Thoracic aorta (tissue), 2 donors: ENCODE measurements around the gene DGKE. TPM values are rescaled to one million over a fixed set of nuclear protein-coding genes. Genes with fewer than 3 reads are reported as not detected.

Experiments
- ATAC-seq: fragments of 150-250 bp; one replicate; pipeline ENCODE4 v1.8.0; 2017; ENCODE audit warnings: low read depth; ENCODE audit not compliant: insufficient number of reproducible peaks, low FRiP score
- DNase-seq: peaks from one replicate; pipeline ENCODE4 v3.0.0-alpha.2; 2020; ENCODE audit warnings: low spot score
- H3K27ac ChIP-seq, 2 donors: fragments of 200-600 bp; sonication (generic); 1 replicate in 1 of 2; 2 replicates in 1 of 2; pipeline ENCODE4 v1.5.1; 2016; ENCODE audit warnings: mild to moderate bottlenecking in 2 of 2, moderate library complexity in 2 of 2
- H3K27me3 ChIP-seq: fragments of 200-600 bp; sonication (generic); replicated peaks from 2 replicates; pipeline ENCODE4 v1.6.0; 2016; ENCODE audit warnings: mild to moderate bottlenecking; ENCODE audit not compliant: insufficient read depth
- H3K36me3 ChIP-seq: fragments of 200-600 bp; sonication (generic); one replicate; pipeline ENCODE4 v1.5.1; 2016
- H3K4me1 ChIP-seq, 2 donors: fragments of 200-600 bp; sonication (generic); 1 replicate in 1 of 2; 2 replicates in 1 of 2; pipeline versions ENCODE4 v1.5.1 to v1.6.0; 2016; ENCODE audit warnings: low read depth in 2 of 2, mild to moderate bottlenecking in 1 of 2; ENCODE audit not compliant: control insufficient read depth in 1 of 2
- H3K4me3 ChIP-seq: fragments of 200-600 bp; sonication (generic); 2 replicates; pipeline ENCODE4 v1.5.1; 2016; ENCODE audit warnings: mild to moderate bottlenecking
- H3K9me3 ChIP-seq: fragments of 200-600 bp; sonication (generic); 2 replicates; pipeline ENCODE4 v1.5.1; 2016
- CTCF ChIP-seq: fragments of 200-600 bp; sonication (generic); IDR thresholded peaks from one replicate; pipeline ENCODE4 v1.5.1; 2019; ENCODE audit warnings: antibody characterized with exemption
- total RNA-seq, 2 donors: library from RNA; depleted of rRNA; stranded (reverse); fragments of >200 nt; gene quantifications; one replicate each; pipeline versions ENCODE4 v1.1.0 to v1.2.3, GENCODE V29; 2016

Gene DGKE
- total RNA-seq, 2 donors from 2014 or later = 8.7 to 9.9 TPM

- Histone ChIP-seq H3K27me3 (no peaks in the 10 kb centered on the region), H3K36me3 (no peaks in the 10 kb centered on the region), H3K4me1 (no peaks in the 10 kb centered on the region), H3K4me3 (no peak overlapping the region), H3K27ac (no peak overlapping the region), H3K9me3 (no peaks in the 10 kb centered on the region)
- DNase-seq (no peak), ATAC-seq (no peak)
- no peak for TF ChIP-seq CTCF
These were observed 40.4 kb upstream of the DGKE start for GRCh38 chr17:56793531-56793930.

- ATAC-seq = no peak
- Histone ChIP-seq H3K27me3 (no peaks in the 10 kb centered on the region), H3K9me3 (no peaks in the 10 kb centered on the region), H3K36me3 (no peaks in the 10 kb centered on the region), H3K4me1 (no peaks in the 10 kb centered on the region), H3K4me3 (no peak overlapping the region), H3K27ac (no peak overlapping the region)
- no peak for DNase-seq
- TF ChIP-seq CTCF = no peak
These were observed 40.0 kb upstream of the DGKE start for GRCh38 chr17:56793957-56794356.

GRCh38 chr17:56795221-56795865 lies 38.6 kb upstream of the DGKE start:
- TF ChIP-seq CTCF = no peak
- Histone ChIP-seq H3K36me3 (no peaks in the 10 kb centered on the region), H3K9me3 (no peaks in the 10 kb centered on the region), H3K4me3 (no peak overlapping the region), H3K27ac (no peak overlapping the region), H3K4me1 (no peaks in the 10 kb centered on the region), H3K27me3 (no peaks in the 10 kb centered on the region)
- DNase-seq (no peak), ATAC-seq (no peak)

GRCh38 chr17:56796536-56796935 lies 37.4 kb upstream of the DGKE start:
- no peak for ATAC-seq
- no peak overlapping the region for H3K27ac ChIP-seq
- no peaks in the 10 kb centered on the region for H3K36me3 ChIP-seq
- no peak for TF ChIP-seq CTCF
- no peak for DNase-seq
- H3K4me1 ChIP-seq = no peaks in the 10 kb centered on the region
- H3K4me3 ChIP-seq = no peak overlapping the region
- no peaks in the 10 kb centered on the region for H3K9me3 ChIP-seq
- no peaks in the 10 kb centered on the region for H3K27me3 ChIP-seq

GRCh38 chr17:56798916-56799315 lies 35.0 kb upstream of the DGKE start:
- DNase-seq = no peak
- no peaks in the 10 kb centered on the region for H3K27me3 ChIP-seq
- H3K4me1 ChIP-seq = no peaks in the 10 kb centered on the region
- no peak overlapping the region for H3K4me3 ChIP-seq
- TF ChIP-seq CTCF = no peak
- no peaks in the 10 kb centered on the region for H3K9me3 ChIP-seq
- no peaks in the 10 kb centered on the region for H3K36me3 ChIP-seq
- no peak for ATAC-seq
- H3K27ac ChIP-seq = no peak overlapping the region
